Measurements from ENCODE around the gene CST1.
"Not testable (repeated sequence)": the region's sequence is repeated elsewhere in the genome, so short reads cannot be mapped to it uniquely, and the experiment has no call there.

CST1 gene

GRCh38 chr20:23750786-23751185 is at the start of gene CST1:
TSS of gene CST1 (minus strand) at chr20:23750935. CDS start at chr20:23750866, 69 bp downstream.
- FAIRE-seq; DNase-seq (ENCODE audit: insufficient read length, low spot score): not testable (repeated sequence)

GRCh38 chr20:23799216-23799847 is 48.6 kb upstream of the CST1 start:
- DNase-seq (ENCODE audit: insufficient read length, low spot score); FAIRE-seq: not testable (repeated sequence)

GRCh38 chr20:23795526-23795925 is 44.8 kb upstream of the CST1 start:
- DNase-seq (ENCODE audit: insufficient read length, low spot score) (no peak), FAIRE-seq (no peak)

- FAIRE-seq, result no peak
Measured at GRCh38 chr20:23794841-23795240, 44.1 kb upstream of the CST1 start.

GRCh38 chr20:23794065-23794464 is 43.3 kb upstream of the CST1 start:
- FAIRE-seq (no peak), DNase-seq (ENCODE audit: insufficient read length, low spot score) (no peak)

More at GRCh38 chr20:23794841-23795240, 44.1 kb upstream of the CST1 start:
- no peak for DNase-seq (ENCODE audit: insufficient read length, low spot score)

- FAIRE-seq (peak; percentile 95), DNase-seq (ENCODE audit: insufficient read length, low spot score) (no peak)
Measured at GRCh38 chr20:23783447-23783846, 32.7 kb upstream of the CST1 start.

GRCh38 chr20:23782366-23782983 is 31.7 kb upstream of the CST1 start:
- peak; percentile 42 for FAIRE-seq

GRCh38 chr20:23778676-23779075 is 27.9 kb upstream of the CST1 start:
- FAIRE-seq; DNase-seq (ENCODE audit: insufficient read length, low spot score): not testable (repeated sequence)

More at GRCh38 chr20:23782366-23782983, 31.7 kb upstream of the CST1 start:
- peak; percentile 6 for DNase-seq (ENCODE audit: insufficient read length, low spot score)

- not testable (repeated sequence) for FAIRE-seq; DNase-seq (ENCODE audit: insufficient read length, low spot score)
Measured at GRCh38 chr20:23777380-23777779, 26.6 kb upstream of the CST1 start.

- DNase-seq (ENCODE audit: insufficient read length, low spot score) (no peak), FAIRE-seq (no peak)
Measured at GRCh38 chr20:23776067-23776771, 25.5 kb upstream of the CST1 start.

GRCh38 chr20:23774081-23774480 is 23.3 kb upstream of the CST1 start:
- FAIRE-seq, result no peak

GRCh38 chr20:23773579-23773978 is 22.8 kb upstream of the CST1 start:
- FAIRE-seq (no peak), DNase-seq (ENCODE audit: insufficient read length, low spot score) (no peak)

More at GRCh38 chr20:23774081-23774480, 23.3 kb upstream of the CST1 start:
- DNase-seq (ENCODE audit: insufficient read length, low spot score), result no peak

GRCh38 chr20:23773127-23773526 is 22.4 kb upstream of the CST1 start:
- FAIRE-seq (no peak), DNase-seq (ENCODE audit: insufficient read length, low spot score) (no peak)

GRCh38 chr20:23772074-23772473 is 21.3 kb upstream of the CST1 start:
- DNase-seq (ENCODE audit: insufficient read length, low spot score) (no peak), FAIRE-seq (no peak)

- FAIRE-seq, result no peak
- no peak for DNase-seq (ENCODE audit: insufficient read length, low spot score)
Measured at GRCh38 chr20:23770384-23770783, 19.6 kb upstream of the CST1 start.

- DNase-seq (ENCODE audit: insufficient read length, low spot score); FAIRE-seq: not testable (repeated sequence)
Measured at GRCh38 chr20:23768520-23768919, 17.8 kb upstream of the CST1 start.

- DNase-seq (ENCODE audit: insufficient read length, low spot score) (no peak), FAIRE-seq (no peak)
Measured at GRCh38 chr20:23766531-23766930, 15.8 kb upstream of the CST1 start.

- no peak for DNase-seq (ENCODE audit: insufficient read length, low spot score)
- FAIRE-seq, result no peak
Measured at GRCh38 chr20:23765578-23765977, 14.8 kb upstream of the CST1 start.

GRCh38 chr20:23764630-23765029 is 13.9 kb upstream of the CST1 start:
- not testable (repeated sequence) for FAIRE-seq

GRCh38 chr20:23763345-23763744 is 12.6 kb upstream of the CST1 start:
- FAIRE-seq (no peak), DNase-seq (ENCODE audit: insufficient read length, low spot score) (no peak)

More at GRCh38 chr20:23764630-23765029, 13.9 kb upstream of the CST1 start:
- DNase-seq (ENCODE audit: insufficient read length, low spot score), result not testable (repeated sequence)

GRCh38 chr20:23759306-23759940 is 8.7 kb upstream of the CST1 start:
- FAIRE-seq (no peak), DNase-seq (ENCODE audit: insufficient read length, low spot score) (no peak)
